ENCODE data around the gene CIITA. TPM values are rescaled to one million over a fixed set of nuclear protein-coding genes. Genes with fewer than 3 reads are reported as not detected.

CIITA gene
- total RNA-seq, 1 experiment from 2014 or later = not detected

DNA sequence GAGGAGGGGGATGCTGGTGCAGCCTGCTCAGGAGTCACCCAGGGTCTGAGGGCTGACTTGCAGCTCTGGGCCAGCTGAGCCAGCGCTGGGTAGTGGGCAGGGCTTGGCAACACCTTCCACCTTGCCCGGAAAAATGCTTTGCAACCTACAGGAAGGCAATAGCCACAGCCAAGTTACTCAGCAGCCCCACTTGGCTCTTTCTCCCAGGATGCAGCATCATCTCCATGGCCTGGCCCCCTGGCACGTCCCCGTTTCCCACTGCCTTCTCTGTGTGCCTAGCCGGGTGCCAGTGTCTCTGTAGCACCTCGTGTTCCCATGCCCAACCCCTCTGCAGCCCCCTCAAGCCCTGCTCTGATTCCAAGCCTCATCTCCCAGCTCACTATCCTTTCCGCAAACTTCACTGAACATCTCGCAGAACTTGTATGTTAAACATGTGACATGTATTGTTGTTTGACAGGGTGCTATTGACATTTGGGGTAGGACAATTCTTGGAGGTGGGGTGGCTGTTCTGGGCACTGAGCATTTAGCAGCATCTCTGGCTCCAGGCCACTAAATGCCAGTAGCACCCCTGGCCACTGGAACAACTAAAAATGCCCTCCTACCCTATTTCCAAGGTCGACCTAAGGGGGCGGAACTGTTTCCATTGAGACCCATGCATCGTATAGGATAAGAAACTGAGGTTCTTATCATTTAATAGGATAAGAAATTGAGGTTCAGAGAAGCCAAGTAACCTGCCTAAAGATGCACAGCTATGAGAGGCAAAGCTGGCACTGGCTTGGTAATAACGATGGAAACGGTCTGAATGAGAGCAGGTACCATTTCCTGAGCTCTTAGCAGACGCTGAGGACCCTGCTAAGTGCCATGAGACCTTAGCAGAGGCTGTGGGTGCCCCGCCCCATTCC, 53.1 kb downstream of the CIITA start:
- no peak overlapping the region for H2AFZ ChIP-seq (ENCODE audit: low read length)
- no peaks in the 10 kb centered on the region for H3K23me2 ChIP-seq (ENCODE audit: insufficient read length, low read depth, low read length, poor library complexity, severe bottlenecking)
- no peaks in the 10 kb centered on the region for H3K27me3 Mint-ChIP-seq (ENCODE audit: low read depth)
- no peak overlapping the region for H3K9ac ChIP-seq (ENCODE audit: extremely low read depth, insufficient read length, low read length)
- H3K79me1 ChIP-seq (ENCODE audit: insufficient read depth, low read depth, low read length, poor library complexity, severe bottlenecking) = no peaks in the 10 kb centered on the region
- no peak overlapping the region for H3T11ph ChIP-seq (ENCODE audit: low read length)
- H3K27ac ChIP-seq (ENCODE audit: insufficient read length, low read depth, low read length) = no peak overlapping the region
- no peak overlapping the region for H3K23ac ChIP-seq (ENCODE audit: insufficient read length, low read depth, low read length)
- no peaks in the 10 kb centered on the region for H3K4me1 Mint-ChIP-seq
- H3K4me3 Mint-ChIP-seq = no peak overlapping the region
- WGBS (ENCODE audit: extremely low coverage, insufficient read length, low lambda C conversion rate) = no CpG with 5 or more reads among the region's 15 CpGs
- H3K27ac Mint-ChIP-seq = no peak overlapping the region
- no peak overlapping the region; the same call in 1 of the 2 replicates for H3K14ac ChIP-seq (ENCODE audit: insufficient read depth, low read length)
- no peak overlapping the region for H3K4ac ChIP-seq (ENCODE audit: low read depth, low read length)
- H2BK120ac ChIP-seq (ENCODE audit: low read depth, low read length, poor library complexity, severe bottlenecking) = no peak overlapping the region
- H2BK12ac ChIP-seq (ENCODE audit: insufficient read length, low read depth, low read length) = no peak overlapping the region
- H3K9me3 ChIP-seq (ENCODE audit: control insufficient read depth, low read depth, low read length) = no peaks in the 10 kb centered on the region
- no peak overlapping the region for H3K18ac ChIP-seq (ENCODE audit: insufficient read length, low read depth, low read length)
- H4K91ac ChIP-seq (ENCODE audit: insufficient read length, low read depth, low read length) = no peak overlapping the region
- no peaks in the 10 kb centered on the region for H4K20me1 ChIP-seq (ENCODE audit: control insufficient read depth, insufficient read depth, insufficient read length)
- H2BK20ac ChIP-seq (ENCODE audit: low read depth, low read length, poor library complexity, severe bottlenecking) = no peak overlapping the region
- no peaks in the 10 kb centered on the region for H3K9me3 Mint-ChIP-seq
- no peak overlapping the region for H4K5ac ChIP-seq (ENCODE audit: insufficient read length, low read depth, low read length)
- H3K4me2 ChIP-seq (ENCODE audit: insufficient read depth, insufficient read length, low read length) = no peak overlapping the region
- no peak overlapping the region for H2AK5ac ChIP-seq (ENCODE audit: insufficient read length, low read length)
- TF ChIP-seq, protein P1, sequence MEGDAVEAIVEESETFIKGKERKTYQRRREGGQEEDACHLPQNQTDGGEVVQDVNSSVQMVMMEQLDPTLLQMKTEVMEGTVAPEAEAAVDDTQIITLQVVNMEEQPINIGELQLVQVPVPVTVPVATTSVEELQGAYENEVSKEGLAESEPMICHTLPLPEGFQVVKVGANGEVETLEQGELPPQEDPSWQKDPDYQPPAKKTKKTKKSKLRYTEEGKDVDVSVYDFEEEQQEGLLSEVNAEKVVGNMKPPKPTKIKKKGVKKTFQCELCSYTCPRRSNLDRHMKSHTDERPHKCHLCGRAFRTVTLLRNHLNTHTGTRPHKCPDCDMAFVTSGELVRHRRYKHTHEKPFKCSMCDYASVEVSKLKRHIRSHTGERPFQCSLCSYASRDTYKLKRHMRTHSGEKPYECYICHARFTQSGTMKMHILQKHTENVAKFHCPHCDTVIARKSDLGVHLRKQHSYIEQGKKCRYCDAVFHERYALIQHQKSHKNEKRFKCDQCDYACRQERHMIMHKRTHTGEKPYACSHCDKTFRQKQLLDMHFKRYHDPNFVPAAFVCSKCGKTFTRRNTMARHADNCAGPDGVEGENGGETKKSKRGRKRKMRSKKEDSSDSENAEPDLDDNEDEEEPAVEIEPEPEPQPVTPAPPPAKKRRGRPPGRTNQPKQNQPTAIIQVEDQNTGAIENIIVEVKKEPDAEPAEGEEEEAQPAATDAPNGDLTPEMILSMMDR (conservative IDR thresholded peaks at IDR 0.05) = no peak
- H3K79me2 ChIP-seq (ENCODE audit: insufficient read depth, low read length) = no peaks in the 10 kb centered on the region
- DNase-seq = no peak
- H2BK15ac ChIP-seq (ENCODE audit: low read depth, low read length) = no peak overlapping the region
- no peak overlapping the region for H3K56ac ChIP-seq (ENCODE audit: insufficient read length, low read depth, low read length)
- no peak overlapping the region for H2BK5ac ChIP-seq (ENCODE audit: insufficient read length, low read length)
- no peak overlapping the region for H4K8ac ChIP-seq (replicated peaks; ENCODE audit: insufficient read length, low read depth, low read length)
- H3K27me3 ChIP-seq (ENCODE audit: insufficient read depth, low read length) = no peaks in the 10 kb centered on the region
- peaks cover 8 to 26% (median 20%) of the 10 kb centered on the region in 3 experiments for H3K36me3 Mint-ChIP-seq (ENCODE audit: insufficient read depth in 1 of 3, low read depth in 3 of 3)
- no peaks in the 10 kb centered on the region for H3K4me1 ChIP-seq (ENCODE audit: insufficient read depth, low read length)
